ENCODE data around the gene LPAR3.

DNA sequence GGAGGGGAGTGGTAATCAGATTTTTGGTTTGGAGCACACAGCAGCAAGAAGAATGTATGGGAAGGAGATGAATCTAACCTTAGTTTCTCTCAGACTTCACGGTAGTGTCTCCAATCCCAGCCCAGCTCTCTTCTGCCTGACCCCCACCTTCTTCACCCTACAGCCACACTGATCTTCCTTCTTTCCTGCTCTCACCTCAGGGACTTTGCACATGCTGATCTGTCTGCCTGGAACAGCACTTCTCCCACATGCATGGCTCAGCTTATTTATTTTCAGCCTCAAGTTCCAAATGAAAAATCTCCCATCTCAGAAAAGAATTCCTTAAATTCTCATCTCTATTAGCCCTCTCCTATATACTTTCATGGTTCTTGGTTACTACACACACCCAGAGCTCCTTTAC is 48.8 kb upstream of the LPAR3 start:
- no peak for TF ChIP-seq CTCF (IDR thresholded peaks at IDR 0.05)
- TF ChIP-seq POLR2A (IDR thresholded peaks at IDR 0.05), result no peak

All from Peyer's patch (tissue), 4 donors.